Right atrium auricular region (tissue), 2 donors: ENCODE measurements around the gene LINGO4. TPM values are rescaled to one million over a fixed set of nuclear protein-coding genes. Genes with fewer than 3 reads are reported as not detected.

ENCODE experiments used
- DNase-seq: peaks from one replicate; pipeline ENCODE4 v3.0.0-alpha.2; 2019; ENCODE audit warnings: low spot score
- H3K27ac ChIP-seq, 2 donors: fragments of 200-600 bp; sonication (generic); 1 replicate in 1 of 2; 2 replicates in 1 of 2; pipeline ENCODE4 v1.5.1; 2016 to 2019
- H3K27me3 ChIP-seq, 2 donors: fragments of 200-600 bp; sonication (generic); one replicate each; pipeline versions ENCODE4 v1.5.1 to v1.6.0; 2017 to 2019
- H3K36me3 ChIP-seq: fragments of 200-600 bp; sonication (generic); one replicate; pipeline ENCODE4 v1.5.1; 2016
- H3K4me1 ChIP-seq, 2 donors: fragments of 200-600 bp; sonication (generic); one replicate each; pipeline versions ENCODE4 v1.5.1 to v1.6.0; 2017 to 2019
- H3K4me3 ChIP-seq, 2 donors: fragments of 200-600 bp; sonication (generic); 1 replicate in 1 of 2; 2 replicates in 1 of 2; pipeline ENCODE4 v1.5.1; 2017 to 2019; ENCODE audit warnings: mild to moderate bottlenecking in 1 of 2, moderate library complexity in 1 of 2
- H3K9me3 ChIP-seq, 2 donors: fragments of 200-600 bp; sonication (generic); one replicate each; pipeline ENCODE4 v1.5.1; 2019
- total RNA-seq, 2 donors: library from RNA; depleted of rRNA; stranded (reverse); fragments of >200 nt; gene quantifications; one replicate each; pipeline ENCODE4 v1.1.0, GENCODE V29; 2016
- TF ChIP-seq, protein P1 (sequence below), 2 donors: fragments of 200-600 bp; sonication (generic); IDR thresholded peaks; one replicate each; pipeline ENCODE4 v1.5.1; 2019; ENCODE audit warnings: antibody characterized with exemption in 2 of 2

The LINGO4 gene
- total RNA-seq, 2 donors from 2014 or later: 0.20 to 0.33 TPM

- Histone ChIP-seq H3K4me3 (no peak overlapping the region), H3K27ac (no peak overlapping the region), H3K27me3 (peaks cover 6 to 13% of the 10 kb centered on the region in 2 donors), H3K36me3 (no peaks in the 10 kb centered on the region), H3K4me1 (peaks cover 0 to 24% of the 10 kb centered on the region in 2 donors), H3K9me3 (no peaks in the 10 kb centered on the region)
- no peak for DNase-seq
- TF ChIP-seq, protein P1, sequence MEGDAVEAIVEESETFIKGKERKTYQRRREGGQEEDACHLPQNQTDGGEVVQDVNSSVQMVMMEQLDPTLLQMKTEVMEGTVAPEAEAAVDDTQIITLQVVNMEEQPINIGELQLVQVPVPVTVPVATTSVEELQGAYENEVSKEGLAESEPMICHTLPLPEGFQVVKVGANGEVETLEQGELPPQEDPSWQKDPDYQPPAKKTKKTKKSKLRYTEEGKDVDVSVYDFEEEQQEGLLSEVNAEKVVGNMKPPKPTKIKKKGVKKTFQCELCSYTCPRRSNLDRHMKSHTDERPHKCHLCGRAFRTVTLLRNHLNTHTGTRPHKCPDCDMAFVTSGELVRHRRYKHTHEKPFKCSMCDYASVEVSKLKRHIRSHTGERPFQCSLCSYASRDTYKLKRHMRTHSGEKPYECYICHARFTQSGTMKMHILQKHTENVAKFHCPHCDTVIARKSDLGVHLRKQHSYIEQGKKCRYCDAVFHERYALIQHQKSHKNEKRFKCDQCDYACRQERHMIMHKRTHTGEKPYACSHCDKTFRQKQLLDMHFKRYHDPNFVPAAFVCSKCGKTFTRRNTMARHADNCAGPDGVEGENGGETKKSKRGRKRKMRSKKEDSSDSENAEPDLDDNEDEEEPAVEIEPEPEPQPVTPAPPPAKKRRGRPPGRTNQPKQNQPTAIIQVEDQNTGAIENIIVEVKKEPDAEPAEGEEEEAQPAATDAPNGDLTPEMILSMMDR (IDR thresholded peaks at IDR 0.05): no peak
Observed at GRCh38 chr1:151843398-151843797, 38.2 kb upstream of the LINGO4 start.

- TF ChIP-seq, protein P1 (IDR thresholded peaks at IDR 0.05): no peak
- Histone ChIP-seq H3K27ac (no peak overlapping the region), H3K4me3 (no peak overlapping the region), H3K27me3 (peaks cover 6 to 13% of the 10 kb centered on the region in 2 donors), H3K4me1 (peaks cover 0 to 28% of the 10 kb centered on the region in 2 donors), H3K9me3 (no peaks in the 10 kb centered on the region), H3K36me3 (no peaks in the 10 kb centered on the region)
- no peak for DNase-seq
Observed at GRCh38 chr1:151841141-151841540, 35.9 kb upstream of the LINGO4 start.

GRCh38 chr1:151840421-151840820 is 35.2 kb upstream of the LINGO4 start:
- H3K36me3 ChIP-seq: no peaks in the 10 kb centered on the region
- H3K4me3 ChIP-seq: peak overlapping the region in 1 of 2 donors; percentile 49
- no peak for DNase-seq
- H3K27ac ChIP-seq: peak overlapping the region; percentile 32 to 56
- no peaks in the 10 kb centered on the region for H3K9me3 ChIP-seq
- TF ChIP-seq, protein P1 (IDR thresholded peaks at IDR 0.05): no peak
- peaks cover 0 to 28% of the 10 kb centered on the region in 2 donors for H3K4me1 ChIP-seq
- H3K27me3 ChIP-seq: peaks cover 6 to 13% of the 10 kb centered on the region in 2 donors

- H3K36me3 ChIP-seq: no peaks in the 10 kb centered on the region
- peaks cover 0 to 28% of the 10 kb centered on the region in 2 donors for H3K4me1 ChIP-seq
- peaks cover 6 to 13% of the 10 kb centered on the region in 2 donors for H3K27me3 ChIP-seq
- peak within 1 kb of the TSS; percentile 39 to 49 for H3K4me3 ChIP-seq
- TF ChIP-seq, protein P1 (IDR thresholded peaks at IDR 0.05): no peak
- peak within 1 kb of the TSS; percentile 32 to 56 for H3K27ac ChIP-seq
- no peaks in the 10 kb centered on the region for H3K9me3 ChIP-seq
- no peak for DNase-seq
Observed at GRCh38 chr1:151839457-151840403, 34.5 kb upstream of the LINGO4 start, which contains the start of gene C2CD4D. TSS of gene C2CD4D (minus strand) at chr1:151839820. CDS start at chr1:151838989, 831 bp downstream.

- TF ChIP-seq, protein P1 (IDR thresholded peaks at IDR 0.05): no peak
- Histone ChIP-seq H3K4me1 (peaks cover 0 to 28% of the 10 kb centered on the region in 2 donors), H3K36me3 (no peaks in the 10 kb centered on the region), H3K9me3 (no peaks in the 10 kb centered on the region), H3K4me3 (peak overlapping the region; percentile 39 to 49), H3K27me3 (peaks cover 6 to 13% of the 10 kb centered on the region in 2 donors), H3K27ac (peak overlapping the region in 1 of 2 donors; percentile 56)
- DNase-seq: no peak
Observed at GRCh38 chr1:151839082-151839412, 33.8 kb upstream of the LINGO4 start.
